Astrocyte of the spinal cord (primary cell): Measurements from ENCODE around the gene CDK5RAP2.

Experiments used
- DNase-seq: peaks from one replicate; pipeline ENCODE4 v3.0.0; 2011; ENCODE audit warnings: low read depth, low spot score
- H3K4me3 ChIP-seq: 2 replicates; pipeline ENCODE4 v1.5.1; 2011; ENCODE audit warnings: low read depth, mild to moderate bottlenecking, low read length, moderate library complexity
- in situ Hi-C: cut with HindIII; loops from 2 replicates; pipeline ENCODE4 v1.10.0; 2017; ENCODE audit warnings: low sequenced_read_pairs
- TF ChIP-seq, protein P1 (sequence below): IDR thresholded peaks from 2 replicates; pipeline ENCODE4 v1.5.1; 2012; ENCODE audit warnings: low read depth, mild to moderate bottlenecking, low read length, inconsistent platforms

CDK5RAP2 gene

DNA sequence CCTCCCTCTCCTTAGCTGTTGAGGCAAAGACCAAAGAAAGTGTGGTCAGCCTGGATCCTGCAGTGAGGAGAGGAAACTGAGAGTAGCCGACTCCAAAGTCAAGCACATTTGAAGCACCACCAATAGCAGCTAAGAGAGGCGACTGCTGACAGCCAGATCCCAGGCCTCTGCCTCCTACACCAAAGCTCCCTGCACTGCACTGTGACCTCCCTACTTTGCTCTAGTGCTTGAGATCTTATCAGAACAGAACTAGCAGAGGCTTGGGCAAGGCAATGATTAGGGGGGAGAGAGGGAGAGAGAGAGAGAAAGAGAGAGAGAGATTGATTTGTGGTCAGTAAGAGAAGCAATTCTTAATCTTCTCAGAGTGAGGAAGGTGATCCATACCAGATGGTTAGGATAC, 216.3 kb downstream of the CDK5RAP2 start:
- TF ChIP-seq, protein P1, sequence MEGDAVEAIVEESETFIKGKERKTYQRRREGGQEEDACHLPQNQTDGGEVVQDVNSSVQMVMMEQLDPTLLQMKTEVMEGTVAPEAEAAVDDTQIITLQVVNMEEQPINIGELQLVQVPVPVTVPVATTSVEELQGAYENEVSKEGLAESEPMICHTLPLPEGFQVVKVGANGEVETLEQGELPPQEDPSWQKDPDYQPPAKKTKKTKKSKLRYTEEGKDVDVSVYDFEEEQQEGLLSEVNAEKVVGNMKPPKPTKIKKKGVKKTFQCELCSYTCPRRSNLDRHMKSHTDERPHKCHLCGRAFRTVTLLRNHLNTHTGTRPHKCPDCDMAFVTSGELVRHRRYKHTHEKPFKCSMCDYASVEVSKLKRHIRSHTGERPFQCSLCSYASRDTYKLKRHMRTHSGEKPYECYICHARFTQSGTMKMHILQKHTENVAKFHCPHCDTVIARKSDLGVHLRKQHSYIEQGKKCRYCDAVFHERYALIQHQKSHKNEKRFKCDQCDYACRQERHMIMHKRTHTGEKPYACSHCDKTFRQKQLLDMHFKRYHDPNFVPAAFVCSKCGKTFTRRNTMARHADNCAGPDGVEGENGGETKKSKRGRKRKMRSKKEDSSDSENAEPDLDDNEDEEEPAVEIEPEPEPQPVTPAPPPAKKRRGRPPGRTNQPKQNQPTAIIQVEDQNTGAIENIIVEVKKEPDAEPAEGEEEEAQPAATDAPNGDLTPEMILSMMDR, result no peak
- in situ Hi-C loops, result no loop called here
- no peak for DNase-seq
- no peak overlapping the region for H3K4me3 ChIP-seq

DNA sequence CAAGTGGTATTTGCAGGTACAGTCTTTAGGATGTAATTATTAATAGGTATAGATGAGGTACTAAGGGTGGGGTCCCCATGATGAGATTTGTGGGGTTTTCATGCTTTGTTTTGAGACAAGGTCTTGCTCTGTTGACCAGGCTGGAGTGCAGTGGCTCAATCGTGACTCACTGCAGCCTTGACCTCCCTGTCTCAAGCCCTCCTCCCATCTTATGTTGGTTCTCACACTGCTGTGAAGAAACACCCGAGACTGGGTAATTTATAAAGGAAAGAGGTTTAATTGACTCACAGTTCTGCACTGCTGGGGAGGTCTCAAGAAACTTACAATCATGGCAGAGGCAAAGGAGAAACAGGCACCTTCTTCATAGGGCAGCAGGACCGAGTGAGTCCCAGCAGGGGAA, 217.5 kb downstream of the CDK5RAP2 start:
- DNase-seq, result no peak
- no peak overlapping the region for H3K4me3 ChIP-seq
- in situ Hi-C loops, result no loop called here
- TF ChIP-seq, protein P1, result no peak

- TF ChIP-seq, protein P1, result no peak
- no peak overlapping the region for H3K4me3 ChIP-seq
- DNase-seq, result no peak
- in situ Hi-C loops, result no loop called here
Observed at GRCh38 chr9:120361551-120361950, 218.4 kb downstream of the CDK5RAP2 start.

DNA sequence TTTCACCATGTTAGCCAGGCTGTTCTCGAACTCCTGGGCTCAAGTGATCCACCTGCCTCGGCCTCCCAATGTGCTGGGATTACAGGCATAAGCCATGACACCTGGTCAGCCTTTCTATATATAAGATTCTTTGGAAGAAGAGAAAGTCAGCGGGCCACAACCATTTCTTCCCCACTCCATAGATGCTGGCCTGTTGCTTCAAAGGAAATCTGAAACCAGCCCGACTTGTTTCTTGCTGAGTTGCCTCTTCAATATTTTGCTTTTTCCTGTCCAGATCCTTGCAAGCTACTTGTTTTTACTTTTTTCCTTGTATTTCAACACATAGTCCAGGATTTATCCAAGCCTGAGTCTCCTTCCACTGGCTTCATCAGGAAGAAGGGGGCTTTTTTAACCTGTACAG, 219.5 kb downstream of the CDK5RAP2 start:
- TF ChIP-seq, protein P1, result no peak
- DNase-seq, result no peak
- in situ Hi-C loops, result no loop called here
- H3K4me3 ChIP-seq, result no peak overlapping the region

DNA sequence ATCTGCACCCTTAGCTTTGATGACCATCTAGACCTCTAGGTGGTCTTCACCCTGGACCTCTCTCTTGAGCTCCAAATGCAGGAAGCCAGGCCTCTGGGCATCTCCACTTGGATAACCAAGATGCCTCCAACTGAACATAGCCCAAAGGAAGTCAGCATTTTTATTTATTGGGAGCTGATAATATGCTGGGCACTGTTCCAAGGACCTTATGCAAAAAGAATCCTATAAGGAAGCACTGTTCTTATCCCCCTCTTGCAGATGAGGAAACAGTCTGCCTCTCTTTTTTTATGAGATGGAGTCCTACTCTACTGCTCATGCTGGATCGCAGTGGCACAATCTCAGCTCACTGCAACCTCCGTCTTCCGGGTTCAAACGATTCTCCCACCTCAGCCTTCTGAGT, 219.9 kb downstream of the CDK5RAP2 start:
- in situ Hi-C loops, result no loop called here
- TF ChIP-seq, protein P1, result no peak
- no peak for DNase-seq
- H3K4me3 ChIP-seq, result no peak overlapping the region

DNA sequence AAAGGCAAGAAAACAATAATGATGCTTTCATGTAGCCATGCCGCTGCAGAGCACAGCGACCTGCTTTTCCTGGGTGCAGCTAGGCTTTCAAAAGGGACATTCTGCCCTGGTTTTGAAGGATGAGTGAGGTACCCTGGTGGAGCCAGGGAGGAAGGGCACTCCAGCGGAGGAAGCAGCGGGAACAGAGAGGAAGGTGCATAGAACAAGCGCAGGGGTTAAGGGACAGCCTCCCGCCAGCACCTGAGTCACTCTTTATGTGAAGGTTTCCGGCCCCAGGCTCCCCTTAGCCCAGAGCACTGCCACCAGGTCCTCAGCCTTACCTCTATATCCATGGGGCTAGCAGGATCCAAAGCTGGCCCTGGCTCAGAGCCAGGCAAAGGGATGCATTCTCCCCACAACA, 221.1 kb downstream of the CDK5RAP2 start:
- in situ Hi-C loops, result no loop called here
- DNase-seq, result no peak
- H3K4me3 ChIP-seq, result no peak overlapping the region
- TF ChIP-seq, protein P1, result no peak

- in situ Hi-C loops, result no loop called here
- TF ChIP-seq, protein P1, result no peak
- no peak overlapping the region for H3K4me3 ChIP-seq
- DNase-seq, result peak; percentile 41
Observed at GRCh38 chr9:120353506-120353905, 226.5 kb downstream of the CDK5RAP2 start.
